Measurements from ENCODE around the gene AKAP1.

- TF ChIP-seq CTCF (IDR thresholded peaks at IDR 0.05; ENCODE audit: poor library complexity, severe bottlenecking) (no peak), MXI1 (conservative IDR thresholded peaks at IDR 0.05; ENCODE audit: poor library complexity, severe bottlenecking) (no peak), EZH2 (IDR thresholded peaks at IDR 0.05; ENCODE audit: borderline replicate concordance, insufficient read depth, low read length, poor library complexity, severe bottlenecking) (no peak), POLR2AphosphoS5 (IDR thresholded peaks at IDR 0.05) (no peak), EP300 (conservative IDR thresholded peaks at IDR 0.05; ENCODE audit: poor library complexity, severe bottlenecking) (no peak), REST (IDR thresholded peaks at IDR 0.05; ENCODE audit: borderline replicate concordance) (no peak), TAF1 (IDR thresholded peaks at IDR 0.05; ENCODE audit: low read depth) (no peak)
Measured at GRCh38 chr17:57075193-57075592, 9.9 kb upstream of the AKAP1 start.
